HG02884 (cell line): ENCODE results near the gene CES5A.
A peak's percentile ranks its signal among the peaks of the same experiment; 100 is the strongest.
"Not testable (repeated sequence)": the region's sequence is repeated elsewhere in the genome, so short reads cannot be mapped to it uniquely, and the experiment has no call there.

Source experiments
- ATAC-seq: cut with Tn5 transposase; IDR thresholded peaks from one replicate; pipeline ENCODE4 v1.9.1; 2021; ENCODE audit warnings: mild to moderate bottlenecking, moderate library complexity; ENCODE audit not compliant: unreplicated experiment

CES5A gene

GRCh38 chr16:55876854-55877253 lies 1.7 kb upstream of the CES5A start:
- no peak for ATAC-seq

GRCh38 chr16:55873122-55873521 lies 2.1 kb downstream of the CES5A start:
- no peak for ATAC-seq

GRCh38 chr16:55872130-55872529 lies 3.0 kb downstream of the CES5A start:
- no peak for ATAC-seq

GRCh38 chr16:55871411-55872038 lies 3.6 kb downstream of the CES5A start:
- no peak for ATAC-seq

- no peak for ATAC-seq
These were observed 6.2 kb downstream of the CES5A start for GRCh38 chr16:55868980-55869379.

GRCh38 chr16:55868137-55868536 lies 7.0 kb downstream of the CES5A start:
- ATAC-seq: no peak

GRCh38 chr16:55861288-55861687 lies 13.9 kb downstream of the CES5A start:
- ATAC-seq: no peak

- not testable (repeated sequence) for ATAC-seq
These were observed 17.5 kb downstream of the CES5A start for GRCh38 chr16:55857650-55858049.

GRCh38 chr16:55856950-55857349 lies 18.2 kb downstream of the CES5A start:
- no peak for ATAC-seq

GRCh38 chr16:55853114-55853513 lies 22.1 kb downstream of the CES5A start:
- no peak for ATAC-seq

- ATAC-seq: no peak
These were observed 25.6 kb downstream of the CES5A start for GRCh38 chr16:55849536-55849935.

- no peak for ATAC-seq
These were observed 28.4 kb downstream of the CES5A start for GRCh38 chr16:55846598-55847346.

- ATAC-seq: no peak
These were observed 32.1 kb downstream of the CES5A start for GRCh38 chr16:55843105-55843395.

GRCh38 chr16:55842369-55843104 lies 32.6 kb downstream of the CES5A start:
- ATAC-seq: no peak

GRCh38 chr16:55839115-55839514 lies 36.1 kb downstream of the CES5A start:
- ATAC-seq: no peak

- ATAC-seq: no peak
These were observed 39.0 kb downstream of the CES5A start for GRCh38 chr16:55836158-55836611.

- ATAC-seq: no peak
These were observed 39.6 kb downstream of the CES5A start for GRCh38 chr16:55835581-55835980.

GRCh38 chr16:55835173-55835572 lies 40.0 kb downstream of the CES5A start:
- not testable (repeated sequence) for ATAC-seq

GRCh38 chr16:55834049-55834448 lies 41.1 kb downstream of the CES5A start:
- ATAC-seq: peak; percentile 87

GRCh38 chr16:55832773-55833691 lies 42.1 kb downstream of the CES5A start, which contains the start of gene CES1:
CES1 (minus strand) TSS chr16:55833096; CDS start chr16:55833055, 41 bp downstream.
- no peak for ATAC-seq

GRCh38 chr16:55832425-55832772 lies 42.8 kb downstream of the CES5A start:
- no peak for ATAC-seq
